Myocyte (in vitro differentiated cells): ENCODE data around the gene VDAC1. TPM values are rescaled to one million over a fixed set of nuclear protein-coding genes. Genes with fewer than 3 reads are reported as not detected.
"Not testable (repeated sequence)": the region's sequence is repeated elsewhere in the genome, so short reads cannot be mapped to it uniquely, and the experiment has no call there.

Experiments used
- DNase-seq: peaks from one replicate; pipeline ENCODE4 v3.0.0-alpha.2; 2012; ENCODE audit warnings: low read depth
- polyA plus RNA-seq: library from polyadenylated mRNA; unstranded; fragments of >200 nt; gene quantifications from one replicate; pipeline ENCODE4 v1.2.1, GENCODE V29; 2012; ENCODE audit warnings: missing spikeins
- total RNA-seq: library from RNA; depleted of rRNA; stranded (reverse); fragments of >200 nt; gene quantifications from 2 replicates; pipeline ENCODE4 v1.2.3, GENCODE V29; 2014

Gene VDAC1, protein sequence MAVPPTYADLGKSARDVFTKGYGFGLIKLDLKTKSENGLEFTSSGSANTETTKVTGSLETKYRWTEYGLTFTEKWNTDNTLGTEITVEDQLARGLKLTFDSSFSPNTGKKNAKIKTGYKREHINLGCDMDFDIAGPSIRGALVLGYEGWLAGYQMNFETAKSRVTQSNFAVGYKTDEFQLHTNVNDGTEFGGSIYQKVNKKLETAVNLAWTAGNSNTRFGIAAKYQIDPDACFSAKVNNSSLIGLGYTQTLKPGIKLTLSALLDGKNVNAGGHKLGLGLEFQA
- 402 and 504 TPM in 2 replicates for total RNA-seq
- polyA plus RNA-seq: 326 TPM

DNA sequence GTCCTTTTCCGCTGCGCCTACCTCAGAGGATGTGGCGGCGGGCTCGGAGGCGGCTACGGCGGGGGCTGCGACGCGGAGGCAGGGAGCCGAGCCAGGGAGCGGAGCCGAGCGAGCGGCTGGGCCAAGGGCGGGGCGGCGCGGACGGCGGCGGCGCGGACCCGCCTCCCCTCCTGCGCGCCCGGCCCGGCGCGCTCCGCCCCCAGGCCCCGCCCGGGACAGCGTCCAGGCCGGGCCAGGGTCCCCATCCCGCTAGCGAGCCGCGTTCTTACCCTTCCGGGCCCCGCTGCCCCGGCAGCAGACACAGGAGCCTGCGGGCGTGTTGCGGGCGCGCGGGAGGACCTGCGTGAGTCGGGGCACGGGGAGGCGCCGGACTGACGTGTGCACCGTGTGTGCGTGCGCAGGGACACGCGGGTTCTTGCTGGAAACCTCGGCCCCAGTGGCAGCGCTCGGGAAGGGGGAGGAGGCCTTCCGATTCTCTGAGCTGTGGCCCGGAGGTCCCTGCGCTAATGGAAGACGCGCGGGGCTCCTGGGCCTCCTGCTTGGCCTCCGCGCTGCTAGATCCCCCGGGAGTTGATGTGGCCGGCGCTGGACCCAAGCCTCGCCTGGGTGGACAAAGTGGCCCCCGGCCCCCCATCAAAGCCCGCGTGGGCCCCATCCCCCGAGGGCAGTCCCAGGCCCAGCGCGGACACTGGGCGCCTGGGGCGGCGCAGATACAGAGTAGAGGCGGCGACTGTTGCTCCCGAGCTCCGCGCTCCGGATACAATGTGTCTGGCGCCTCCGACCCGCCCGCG is at the start of gene VDAC1:
Gene VDAC1 (minus strand): TSS at position 350 of the 791 bp plus-strand sequence. CDS start 11,963 bp downstream, outside the sequence.
- peak; percentile 86 for DNase-seq

DNA sequence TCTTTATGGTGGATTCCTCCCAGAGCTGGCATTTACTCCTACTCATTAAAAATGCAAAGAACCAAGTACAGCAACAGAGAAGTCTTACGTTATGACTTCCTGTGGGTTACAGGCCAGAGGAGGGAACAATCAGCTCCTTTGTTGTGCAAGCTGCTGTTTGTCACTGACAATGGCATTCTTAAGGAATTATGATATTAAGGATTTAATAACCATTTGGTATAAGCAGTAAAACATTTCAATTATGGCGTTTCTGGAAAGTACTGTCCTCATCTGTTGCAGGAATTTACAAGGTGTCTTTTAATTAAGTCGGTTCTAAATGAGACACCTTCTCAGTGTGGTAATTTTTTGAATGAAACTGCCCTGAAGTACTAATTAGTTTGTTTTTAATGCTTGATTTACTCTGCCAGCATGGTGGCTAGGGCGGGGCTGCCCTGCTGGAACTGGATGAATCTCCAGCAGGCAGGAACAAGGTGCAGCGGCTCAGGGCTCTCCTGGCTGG is 49.1 kb upstream of the VDAC1 start:
- no peak for DNase-seq

DNA sequence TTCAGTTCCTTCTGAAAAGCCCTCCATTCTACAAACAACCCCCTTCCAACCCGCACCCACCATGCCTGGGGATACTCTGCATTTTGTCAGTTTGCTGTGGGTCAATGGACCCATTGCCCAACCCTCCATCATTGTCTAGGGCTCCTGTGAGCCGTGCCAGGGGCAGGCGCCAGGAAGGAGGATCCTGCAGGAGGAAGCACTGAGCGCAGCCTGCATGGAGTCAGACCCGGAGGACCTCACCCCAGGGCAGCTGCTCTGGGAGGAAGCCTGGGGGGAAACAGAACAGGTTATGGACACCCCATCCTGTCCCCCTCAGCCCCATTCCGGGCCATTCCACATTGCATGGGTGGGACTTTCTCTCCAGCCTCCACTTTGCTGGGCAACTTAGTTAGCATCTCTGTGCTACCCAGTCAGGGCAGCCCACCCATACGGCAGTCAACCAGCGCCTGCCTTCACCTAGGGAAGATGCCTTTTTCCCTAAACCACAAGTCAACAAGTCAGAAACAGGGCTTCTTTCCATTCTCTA is 48.6 kb upstream of the VDAC1 start:
- no peak for DNase-seq

DNA sequence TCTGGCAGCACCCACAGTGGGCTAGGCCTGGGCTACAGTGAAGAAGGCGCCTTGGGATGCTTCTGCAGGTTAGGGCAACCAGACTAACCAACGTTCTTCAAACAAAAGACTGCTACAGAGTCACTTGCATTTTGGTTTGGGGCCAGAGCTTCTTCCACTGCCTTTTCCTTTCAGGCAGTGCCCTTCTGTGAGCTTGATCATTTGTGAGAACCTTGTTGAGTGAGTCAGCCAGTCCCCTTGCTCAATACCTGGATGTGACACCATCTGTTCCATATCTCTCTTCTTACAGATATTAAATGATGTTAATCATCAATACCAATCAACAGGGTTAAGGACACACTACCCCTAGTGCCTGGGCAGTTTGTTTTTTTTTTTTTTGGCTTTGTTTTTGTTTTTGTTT is 46.5 kb upstream of the VDAC1 start:
- DNase-seq: no peak

DNA sequence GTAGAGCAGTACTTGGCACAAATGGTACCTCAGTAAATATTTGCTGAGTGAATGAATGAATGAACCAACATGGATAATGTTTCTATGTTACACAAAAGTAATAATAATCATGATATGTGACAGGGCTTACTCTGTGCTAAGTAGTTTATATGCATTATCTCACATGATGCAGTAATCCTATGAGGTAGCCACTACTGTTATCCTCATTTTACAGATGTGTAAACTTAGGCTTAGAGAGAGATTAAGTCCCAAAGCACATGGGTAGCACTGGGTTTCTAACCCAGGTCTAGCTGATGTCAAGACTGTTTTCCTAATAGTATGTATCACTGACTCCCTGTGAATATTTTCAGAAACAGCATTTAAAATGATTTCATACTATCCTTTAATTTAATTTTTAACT is 44.1 kb upstream of the VDAC1 start:
- DNase-seq: no peak

DNA sequence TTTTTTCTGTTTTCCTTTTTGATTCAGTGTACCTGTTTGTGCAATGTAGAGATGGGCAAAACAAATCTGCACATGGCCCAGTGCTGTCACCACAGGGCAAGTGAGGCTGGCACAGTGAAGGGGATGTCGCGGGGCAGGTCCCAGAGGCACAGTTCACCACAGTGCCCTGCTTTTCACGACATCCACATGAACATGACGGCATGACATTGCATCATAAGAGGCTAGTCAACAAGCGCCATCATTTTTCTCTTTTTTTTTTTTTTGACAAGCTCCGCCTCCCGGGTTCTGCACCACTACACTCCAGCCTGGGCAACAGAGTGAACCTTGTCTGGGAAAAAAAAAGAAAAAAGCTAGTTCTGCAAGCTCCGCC is 42.9 kb upstream of the VDAC1 start:
- no peak for DNase-seq

DNA sequence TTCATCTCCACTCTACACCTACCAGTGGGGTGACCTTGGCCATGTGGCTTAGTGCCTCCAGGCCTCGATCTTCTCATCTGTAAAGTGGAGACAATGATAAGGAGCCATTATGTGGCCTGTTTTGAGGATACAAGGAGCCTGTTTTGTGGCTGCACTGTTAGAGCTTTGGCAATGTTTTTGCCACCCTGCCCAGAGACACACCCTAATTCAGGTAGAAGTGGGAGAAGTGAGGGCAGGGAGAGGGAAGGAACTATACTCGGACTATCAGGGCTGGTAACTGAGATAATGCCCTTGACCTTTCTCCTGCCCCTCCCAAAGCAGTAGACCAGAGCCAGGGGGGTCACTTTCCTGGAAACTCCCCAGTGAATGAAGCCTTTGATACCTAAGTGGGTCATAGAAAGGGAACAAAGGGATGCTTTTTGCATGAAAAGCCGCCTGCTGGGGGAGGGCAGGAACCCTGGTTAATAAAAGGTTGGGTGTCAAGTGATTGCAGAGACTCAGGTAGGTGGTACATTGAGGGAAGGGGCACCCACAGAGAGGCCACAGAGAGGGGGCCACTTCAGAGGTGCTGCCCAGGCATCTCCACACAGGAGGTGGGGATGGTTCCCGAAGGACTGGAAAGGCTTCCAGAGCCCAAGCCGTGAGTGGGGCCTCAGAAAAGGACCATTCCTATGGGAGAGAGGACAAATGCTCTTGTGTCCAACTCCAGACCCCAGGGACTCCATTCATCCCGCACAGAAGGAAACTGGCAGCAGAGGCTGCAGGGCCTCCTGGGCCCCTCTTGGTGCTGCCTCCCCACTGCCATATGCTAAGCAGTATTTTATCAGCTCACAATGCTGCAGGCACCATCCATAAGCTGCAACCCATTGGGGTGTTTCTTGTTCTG is 42.3 kb upstream of the VDAC1 start:
- no peak for DNase-seq

DNA sequence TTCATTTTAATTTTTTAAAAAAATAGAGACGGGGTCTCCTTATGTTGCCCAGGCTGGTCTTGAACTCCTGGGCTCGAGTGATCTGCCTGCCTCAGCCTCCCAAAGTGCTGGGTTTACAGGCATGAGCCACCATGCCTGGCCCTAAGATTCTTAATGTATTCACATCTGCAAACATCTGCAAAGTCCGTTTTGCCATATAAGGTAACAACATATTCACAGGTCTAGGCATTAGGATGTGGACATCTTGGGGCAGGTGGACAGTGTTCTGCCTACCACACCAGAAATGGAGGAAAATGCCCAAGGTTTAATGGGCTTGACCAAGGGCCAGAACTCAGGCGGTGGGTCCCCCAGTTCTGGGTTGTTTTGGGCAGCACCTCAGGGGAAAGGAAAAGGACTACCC is 41.6 kb upstream of the VDAC1 start:
- DNase-seq: no peak

DNA sequence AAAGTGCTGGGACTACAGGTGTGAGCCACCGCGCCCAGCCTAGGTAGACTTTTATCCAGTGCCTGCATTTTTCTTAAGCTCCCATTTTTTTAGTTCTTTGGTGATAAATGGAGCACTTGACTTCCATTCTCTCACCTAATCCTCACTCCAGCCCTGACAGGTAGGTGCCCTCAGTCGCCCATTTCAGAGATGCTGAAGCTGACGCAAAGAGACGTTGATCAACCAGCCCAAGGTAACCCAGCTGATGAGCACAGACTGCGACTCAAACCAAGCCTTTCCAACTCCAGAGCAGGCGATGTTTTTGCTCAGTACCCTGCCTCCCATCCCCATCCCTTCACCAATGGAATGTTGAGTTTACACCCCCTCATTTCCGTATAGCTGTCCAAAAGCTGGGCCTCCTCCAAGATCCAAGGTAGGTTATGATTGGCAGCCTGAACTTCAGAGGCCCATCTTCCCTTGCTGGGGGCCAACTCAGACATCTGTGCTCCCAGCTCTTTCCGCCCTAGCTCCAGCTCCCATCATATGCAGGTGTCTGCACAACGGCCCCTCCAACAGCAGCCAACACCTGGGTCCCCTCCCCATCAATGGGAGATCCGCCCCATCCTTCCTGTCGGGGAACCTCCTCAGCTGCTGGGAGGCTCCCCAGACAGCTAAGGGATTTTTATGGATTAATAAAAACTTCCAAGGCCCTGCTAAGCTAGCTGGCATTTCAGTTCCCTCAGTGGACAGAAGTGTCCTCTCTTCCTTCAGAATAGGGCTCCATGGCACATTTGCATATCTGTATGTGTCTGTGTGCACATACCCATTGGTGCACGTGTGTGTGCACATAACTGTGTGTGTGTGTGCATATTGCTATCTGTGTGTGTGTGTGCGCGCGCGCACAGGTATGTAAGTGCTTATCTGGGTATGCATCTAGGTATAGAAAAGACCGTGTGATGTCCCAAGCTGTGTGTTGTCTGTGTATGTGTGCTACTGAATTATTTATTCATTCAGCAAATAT is 39.3 kb upstream of the VDAC1 start:
- DNase-seq: no peak

DNA sequence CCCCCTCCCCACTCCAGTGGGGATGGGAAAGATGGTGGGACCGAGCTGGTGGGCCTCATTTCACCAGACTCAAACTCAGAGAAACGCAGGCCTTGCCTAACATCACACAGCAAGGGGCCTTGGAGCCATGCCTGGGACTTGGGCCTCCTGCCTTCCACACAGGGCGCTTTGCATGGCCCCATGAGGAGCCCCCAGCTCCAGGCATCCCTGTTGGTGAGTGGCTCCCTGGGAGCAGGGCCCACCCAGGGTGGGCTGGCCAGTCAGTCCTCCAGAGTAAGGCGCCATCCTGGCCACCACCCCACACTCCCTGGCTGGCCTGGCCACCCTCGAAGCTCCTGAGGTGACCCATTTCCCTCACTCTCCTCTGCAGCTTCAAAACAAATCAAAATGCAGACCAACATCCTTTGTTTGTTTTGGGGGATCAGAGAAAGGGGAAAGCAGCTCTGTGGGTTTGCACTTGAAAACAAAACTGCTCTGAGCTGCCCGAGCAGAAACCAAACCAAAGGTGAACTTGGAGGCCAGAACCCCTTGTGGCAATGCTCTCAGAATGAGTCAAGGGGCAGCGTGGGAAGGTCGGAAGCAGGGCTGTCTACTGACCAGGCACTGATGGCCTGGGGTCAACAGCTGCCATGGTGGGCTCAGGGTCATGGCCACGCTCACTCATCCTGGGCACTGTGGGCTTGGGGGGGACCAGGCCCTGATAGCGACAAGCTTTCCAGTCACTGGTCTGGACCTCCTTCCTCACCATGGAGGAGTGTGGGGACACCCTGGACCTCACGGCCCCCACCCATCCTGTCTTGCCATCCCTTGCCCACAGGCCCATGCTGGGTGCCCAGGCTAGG is 37.0 kb upstream of the VDAC1 start:
- DNase-seq: no peak

DNA sequence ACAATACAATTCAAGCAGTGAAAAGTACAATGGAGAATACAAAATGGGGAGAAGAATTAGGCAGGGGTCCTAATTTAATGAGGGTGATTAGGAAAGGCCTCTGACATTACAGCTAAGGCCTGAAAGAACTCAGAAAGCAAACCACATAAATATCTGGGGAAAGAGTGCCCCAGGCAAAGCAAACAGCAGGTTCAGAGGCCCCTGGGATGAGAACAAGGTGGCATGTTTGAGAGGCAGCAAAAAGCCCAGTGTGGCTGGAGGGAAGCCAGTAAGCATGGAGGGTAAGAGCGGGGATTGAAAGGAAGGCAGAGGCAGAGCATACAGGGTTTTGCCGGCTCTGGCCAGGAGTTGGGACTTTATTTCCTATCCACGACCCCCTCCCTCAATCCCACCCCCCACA is 33.4 kb upstream of the VDAC1 start:
- DNase-seq: no peak

DNA sequence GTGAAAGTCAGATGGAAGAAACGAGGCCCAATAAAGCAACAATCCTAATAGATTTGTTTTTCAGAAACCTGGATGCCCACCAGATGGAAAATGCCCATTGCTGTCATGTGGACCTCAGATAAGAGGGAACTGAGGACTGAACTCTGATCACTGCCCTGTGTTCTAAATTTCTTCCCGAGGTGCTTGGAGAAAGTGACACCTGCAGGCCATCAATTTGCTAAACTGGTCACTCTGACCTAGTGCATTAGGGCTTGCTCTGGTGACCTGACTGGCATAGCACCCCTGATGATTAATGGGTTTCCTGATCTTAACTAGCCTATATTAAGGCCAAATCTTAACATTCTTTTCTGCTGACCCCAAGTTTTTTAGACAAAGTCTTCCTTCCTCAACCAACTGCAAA is 32.4 kb upstream of the VDAC1 start:
- no peak for DNase-seq

DNA sequence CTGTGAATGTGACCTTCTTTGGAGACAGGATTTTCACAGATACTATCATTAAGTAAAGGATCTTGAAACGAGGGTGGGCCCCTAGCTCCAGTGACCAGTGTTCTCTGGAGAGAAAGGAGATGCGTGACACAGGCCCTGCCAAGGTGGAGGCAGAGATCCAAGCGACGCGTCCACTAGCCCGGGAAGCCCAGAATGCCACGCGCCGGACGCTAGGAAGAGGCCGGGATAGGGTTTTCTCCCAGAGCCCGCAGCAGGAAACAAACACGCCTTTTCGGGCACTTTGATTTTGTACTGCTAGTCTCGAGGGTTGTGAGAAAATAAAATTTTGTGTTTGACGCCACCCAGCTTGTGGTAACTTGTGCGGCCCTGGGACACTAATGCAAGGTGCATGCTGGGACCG is 29.6 kb upstream of the VDAC1 start:
- DNase-seq: no peak

DNA sequence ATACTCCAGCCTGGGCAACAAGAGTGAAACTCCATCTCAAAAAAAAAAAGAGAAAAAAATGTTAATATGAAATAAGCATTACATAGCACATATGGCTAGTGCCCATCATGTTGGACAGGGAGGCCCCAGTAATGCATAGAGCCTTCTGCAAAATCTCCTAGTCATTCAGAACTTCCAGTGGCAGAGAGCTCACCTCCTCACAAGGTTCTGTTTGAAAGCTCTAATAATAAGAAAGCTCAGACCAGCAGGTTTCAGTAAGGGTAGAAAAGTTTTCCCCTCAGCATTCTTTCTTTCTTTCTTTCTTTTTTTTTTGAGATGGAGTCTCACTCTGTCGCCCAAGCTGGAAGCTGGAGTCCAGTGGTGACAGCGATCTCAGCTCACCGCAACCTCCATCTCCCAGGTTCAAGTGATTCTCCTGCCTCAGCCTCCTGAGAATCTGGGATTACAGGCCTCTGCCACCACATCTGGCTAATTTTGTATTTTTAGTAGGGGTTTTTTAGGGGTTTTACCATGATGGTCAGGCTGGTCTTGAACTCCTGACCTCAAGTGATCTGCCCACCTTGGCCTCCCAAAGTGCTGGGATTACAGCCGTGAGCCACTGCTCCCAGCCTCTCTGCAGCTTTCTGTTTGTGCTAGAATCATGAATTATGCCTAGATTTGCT is 25.7 kb upstream of the VDAC1 start:
- DNase-seq: not testable (repeated sequence)

DNA sequence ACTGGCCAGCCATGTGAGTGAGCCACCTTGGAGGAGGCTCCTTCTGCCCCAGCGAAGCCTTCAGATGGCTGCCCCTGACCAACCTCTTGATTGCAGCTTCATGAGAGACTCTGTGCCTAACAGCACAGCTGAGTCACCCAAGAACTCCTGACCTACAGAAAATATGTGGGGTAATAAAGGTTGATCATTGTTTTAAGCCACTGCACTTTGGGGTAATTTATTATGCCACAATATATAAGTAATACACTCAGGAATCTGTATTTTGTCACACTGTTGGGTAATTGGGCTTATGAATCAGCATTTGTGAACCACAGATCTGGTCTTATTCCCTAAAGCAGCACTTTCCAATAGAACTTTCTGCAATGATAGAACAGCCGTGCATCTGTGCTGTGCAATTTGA is 24.4 kb upstream of the VDAC1 start:
- peak; percentile 19 for DNase-seq

DNA sequence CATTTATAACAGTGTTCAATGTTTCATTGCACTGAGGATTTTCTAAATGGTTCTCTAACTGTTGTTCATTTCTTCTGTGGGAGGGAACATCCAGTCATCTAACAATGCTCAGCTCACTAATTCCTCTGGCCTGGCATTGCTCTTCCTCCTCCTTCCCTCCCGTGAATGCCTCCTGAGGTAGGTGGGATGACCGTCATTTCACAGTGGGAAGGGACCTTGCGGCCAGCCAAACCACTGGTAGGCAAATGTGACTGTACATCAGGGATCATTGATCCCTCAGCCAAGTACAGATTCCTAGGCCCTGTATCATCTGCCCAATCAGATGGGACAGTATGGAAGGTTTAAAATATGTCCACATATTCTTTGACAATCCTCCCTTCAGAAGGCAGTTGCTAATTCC is 23.7 kb upstream of the VDAC1 start:
- DNase-seq: no peak

DNA sequence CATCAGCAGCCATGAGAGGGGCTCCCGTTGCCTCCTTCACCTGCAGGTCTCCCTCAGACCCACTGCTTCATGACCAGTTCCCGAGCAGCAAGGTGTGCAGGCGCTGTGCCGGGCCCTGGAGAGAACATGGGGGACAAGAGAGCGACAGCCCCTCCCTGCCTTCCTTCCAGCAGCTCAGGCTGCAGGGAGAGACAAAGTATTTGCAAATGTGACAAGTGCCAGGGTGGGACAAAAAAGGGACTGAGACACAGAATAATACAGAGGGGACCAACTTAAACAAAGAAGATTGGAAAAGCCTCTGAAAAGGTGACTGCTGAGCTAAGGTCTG is 22.5 kb upstream of the VDAC1 start:
- DNase-seq: no peak

DNA sequence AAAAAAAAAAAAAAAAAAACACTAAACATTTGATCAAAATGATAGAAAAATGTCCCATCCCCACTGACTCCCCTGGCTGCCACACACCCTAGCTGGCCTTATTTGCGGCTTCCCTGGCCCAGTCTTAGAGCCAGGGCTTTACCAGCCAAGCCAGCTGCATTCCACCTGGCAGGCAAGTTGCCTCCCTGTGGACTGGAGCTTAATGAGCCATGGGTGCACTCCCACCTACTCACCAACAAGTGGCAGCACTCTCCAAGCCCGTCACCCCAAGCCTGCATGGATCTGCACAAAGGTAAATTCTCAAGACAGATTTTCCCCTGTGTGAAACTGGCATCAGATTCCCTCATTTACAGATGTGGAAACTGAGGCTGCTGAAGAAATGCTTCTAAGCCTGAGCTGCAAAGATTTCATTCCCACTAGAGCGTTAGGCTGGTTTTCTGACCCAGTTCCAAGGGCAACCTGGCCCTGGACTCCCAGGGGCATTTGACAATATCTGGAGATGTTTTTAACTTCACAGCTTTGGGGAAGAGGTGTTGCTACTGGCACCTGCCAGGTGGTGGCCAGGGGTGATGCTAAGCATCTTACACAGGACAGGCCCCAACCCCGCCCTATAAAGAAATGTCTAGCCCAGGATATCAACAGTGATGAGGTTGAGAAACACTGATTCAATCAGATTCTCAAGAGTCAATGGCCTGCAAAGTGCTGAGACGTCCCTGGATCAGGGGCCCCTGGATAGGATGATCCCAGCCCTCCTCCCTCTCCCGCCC is 21.9 kb upstream of the VDAC1 start:
- DNase-seq: peak; percentile 61
